Sciatic nerve (tissue), 2 donors: ENCODE data around the gene CMTM8. TPM values are rescaled to one million over a fixed set of nuclear protein-coding genes. Genes with fewer than 3 reads are reported as not detected.
"Not testable (repeated sequence)": the region's sequence is repeated elsewhere in the genome, so short reads cannot be mapped to it uniquely, and the experiment has no call there.

Experiments used
- ATAC-seq: fragments of 200-7000 bp; cut with Tn5 transposase; one replicate; pipeline ENCODE4 v1.9.1; 2020; ENCODE audit warnings: mild to moderate bottlenecking, moderate library complexity
- DNase-seq: peaks from one replicate; pipeline ENCODE4 v3.0.0-alpha.2; 2020; ENCODE audit warnings: low spot score
- intact Hi-C: fragments of 100-400 bp; cut with DNase I; formaldehyde crosslinking; loops from one replicate; pipeline ENCODE4 v1.14.2; 2022
- total RNA-seq: library from RNA; stranded (reverse); fragmentation: NEBNext Ultra II Directional; extraction: Animal tissue kit (Norgen Biotek cat#: 25700); gene quantifications from one replicate; pipeline ENCODE4 v1.2.1, GENCODE V29; 2021
- donor health status: DM: no; HTN: no; CAD: no.
- donor health status: DM: no; HTN: no; CAD: no.

CMTM8 gene, protein sequence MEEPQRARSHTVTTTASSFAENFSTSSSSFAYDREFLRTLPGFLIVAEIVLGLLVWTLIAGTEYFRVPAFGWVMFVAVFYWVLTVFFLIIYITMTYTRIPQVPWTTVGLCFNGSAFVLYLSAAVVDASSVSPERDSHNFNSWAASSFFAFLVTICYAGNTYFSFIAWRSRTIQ
- total RNA-seq: 7.6 TPM

- peak; percentile 65 for DNase-seq
These were observed at the start of gene CMTM8 for GRCh38 chr3:32238453-32239306. CMTM8 (plus strand) TSS chr3:32238680; CDS start chr3:32238973, 293 bp downstream.

GRCh38 chr3:32189693-32190092, 48.8 kb upstream of the CMTM8 start:
- no peak for ATAC-seq

More at GRCh38 chr3:32238453-32239306, at the start of gene CMTM8:
- peak; percentile 79 for ATAC-seq
- intact Hi-C loops: no loop called here

GRCh38 chr3:32190556-32190955, 47.9 kb upstream of the CMTM8 start:
- intact Hi-C loops, DNase-seq, ATAC-seq: not testable (repeated sequence)

More at GRCh38 chr3:32189693-32190092, 48.8 kb upstream of the CMTM8 start:
- intact Hi-C loops: no loop called here
- DNase-seq: no peak

GRCh38 chr3:32193101-32193500, 45.4 kb upstream of the CMTM8 start:
- DNase-seq: no peak
- ATAC-seq: no peak
- intact Hi-C loops: no loop called here

- intact Hi-C loops: no loop called here
- ATAC-seq (no peak), DNase-seq (no peak)
These were observed 43.8 kb upstream of the CMTM8 start for GRCh38 chr3:32194653-32195052.

GRCh38 chr3:32195995-32196540, 42.4 kb upstream of the CMTM8 start:
- ATAC-seq (no peak), DNase-seq (no peak)
- intact Hi-C loops: no loop called here

DNA sequence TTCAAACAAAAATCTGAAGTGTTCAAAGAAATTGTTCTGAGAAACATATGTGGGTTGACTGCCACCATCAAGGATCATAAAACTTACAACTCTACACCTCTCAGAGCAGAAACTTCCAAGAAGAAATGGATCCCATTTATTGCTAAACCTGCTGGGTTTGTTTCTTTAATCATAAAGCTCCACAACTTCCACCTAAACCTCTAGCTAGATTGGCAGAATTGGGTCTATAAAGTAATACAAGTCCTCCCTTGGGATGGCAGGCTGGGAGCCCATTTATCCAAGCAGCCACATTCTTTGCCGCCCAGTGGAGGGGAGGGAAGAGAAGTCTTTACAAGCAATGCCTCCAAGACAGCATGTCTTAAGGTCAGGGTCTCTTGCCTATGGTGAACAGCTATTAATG, 40.5 kb upstream of the CMTM8 start:
- no peak for DNase-seq
- no peak for ATAC-seq
- intact Hi-C loops: no loop called here

DNA sequence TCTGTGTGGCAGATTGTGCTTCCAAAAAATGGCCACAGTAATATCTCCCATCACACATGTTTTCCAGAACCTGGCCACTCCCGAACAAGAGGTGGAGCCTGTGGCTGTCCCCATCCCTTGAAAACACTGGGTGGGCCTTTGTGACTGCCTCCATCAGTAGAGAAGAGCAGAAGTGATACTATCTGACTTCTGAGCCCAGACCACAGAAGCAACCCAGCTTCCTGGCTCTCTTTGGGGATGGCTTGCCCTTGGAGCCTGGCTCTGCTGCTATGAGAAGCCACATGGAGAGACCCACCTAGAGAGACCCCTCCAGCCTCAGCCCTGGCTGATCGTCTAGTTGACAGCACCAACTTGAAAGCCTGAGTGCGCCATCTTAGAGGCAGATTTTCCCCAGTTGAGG, 39.8 kb upstream of the CMTM8 start:
- no peak for DNase-seq
- no peak for ATAC-seq
- intact Hi-C loops: no loop called here

DNA sequence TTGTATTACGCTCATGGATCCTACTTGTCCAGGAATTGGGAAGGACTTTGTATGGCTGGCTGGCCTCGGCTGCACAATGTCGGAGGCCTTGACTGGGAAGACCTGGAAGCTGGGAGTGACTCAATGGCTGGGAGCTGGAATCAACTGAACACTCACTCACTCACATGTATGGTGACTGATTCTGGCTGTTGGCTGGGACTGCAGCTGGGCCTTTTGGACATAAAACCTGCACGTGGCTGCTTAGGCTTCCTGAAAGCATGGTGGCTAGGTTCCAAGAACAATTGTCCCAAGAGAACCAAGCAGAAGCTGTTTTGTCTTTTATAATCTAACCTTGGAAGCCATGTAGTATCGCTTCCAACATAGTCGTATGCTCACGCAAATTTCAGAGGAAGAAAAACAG, 38.0 kb upstream of the CMTM8 start:
- ATAC-seq: peak; percentile 92
- DNase-seq: peak; percentile 76
- intact Hi-C loops: no loop called here

GRCh38 chr3:32200992-32201758, 37.3 kb upstream of the CMTM8 start:
- ATAC-seq (peak; percentile 93), DNase-seq (no peak)
- intact Hi-C loops: no loop called here

- no peak for DNase-seq
- ATAC-seq: peak; percentile 38
- intact Hi-C loops: no loop called here
These were observed 36.0 kb upstream of the CMTM8 start for GRCh38 chr3:32202496-32202895.

GRCh38 chr3:32203854-32204253, 34.6 kb upstream of the CMTM8 start:
- DNase-seq (no peak), ATAC-seq (no peak)
- intact Hi-C loops: no loop called here

- ATAC-seq: no peak
- DNase-seq: no peak
- intact Hi-C loops: no loop called here
These were observed 30.0 kb upstream of the CMTM8 start for GRCh38 chr3:32208447-32208846.

DNA sequence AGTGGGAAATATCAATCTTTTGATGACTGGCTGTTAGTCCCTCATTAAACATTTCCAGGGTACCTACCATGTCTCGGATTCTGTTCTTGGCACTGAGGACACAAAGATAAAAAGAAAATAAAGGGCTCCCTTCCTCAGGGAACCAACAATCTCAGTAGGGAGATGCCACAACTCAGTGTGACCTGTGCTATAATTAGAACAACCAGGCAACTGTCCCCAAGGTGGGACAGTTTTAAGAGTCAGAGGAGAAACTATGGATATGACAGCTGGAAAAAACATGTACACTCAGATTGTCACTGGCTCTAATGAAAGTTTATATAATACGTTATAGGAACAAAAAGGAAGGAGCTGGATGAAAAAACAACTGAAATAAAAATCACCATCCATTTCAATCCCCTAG, 23.3 kb upstream of the CMTM8 start:
- DNase-seq (no peak), ATAC-seq (no peak)
- intact Hi-C loops: no loop called here

DNA sequence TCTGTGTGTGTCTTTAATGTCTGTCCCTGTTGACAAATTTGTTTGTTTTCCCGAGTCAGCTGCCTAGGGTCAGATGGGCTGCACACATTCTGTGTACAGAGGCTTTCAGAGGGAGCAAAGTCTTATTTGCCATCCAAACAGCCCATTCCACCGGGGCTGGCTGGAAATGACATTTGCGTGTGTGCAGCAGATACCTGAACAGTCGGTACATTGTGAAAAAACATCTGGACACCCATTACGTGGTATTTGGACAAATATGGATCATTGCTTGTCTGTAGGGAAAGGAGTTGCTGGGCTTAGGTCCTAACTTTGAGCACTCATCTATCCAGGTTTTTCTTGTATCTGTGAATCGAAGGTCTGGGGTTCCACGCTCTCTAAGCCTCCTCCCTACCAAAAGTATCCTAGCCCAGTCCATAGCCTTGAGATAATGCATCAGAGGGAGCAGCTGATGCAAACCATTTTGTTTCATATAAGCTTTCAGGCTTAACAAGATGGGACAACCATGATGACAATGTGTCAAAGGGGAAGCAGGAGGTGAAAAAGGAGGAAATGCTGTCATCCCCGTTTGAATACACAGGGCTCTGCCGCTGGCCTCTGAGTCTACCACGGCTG, 22.2 kb upstream of the CMTM8 start:
- DNase-seq: no peak
- no peak for ATAC-seq
- intact Hi-C loops: no loop called here

- ATAC-seq (no peak), DNase-seq (no peak)
- intact Hi-C loops: no loop called here
These were observed 21.1 kb upstream of the CMTM8 start for GRCh38 chr3:32217339-32217738.

DNA sequence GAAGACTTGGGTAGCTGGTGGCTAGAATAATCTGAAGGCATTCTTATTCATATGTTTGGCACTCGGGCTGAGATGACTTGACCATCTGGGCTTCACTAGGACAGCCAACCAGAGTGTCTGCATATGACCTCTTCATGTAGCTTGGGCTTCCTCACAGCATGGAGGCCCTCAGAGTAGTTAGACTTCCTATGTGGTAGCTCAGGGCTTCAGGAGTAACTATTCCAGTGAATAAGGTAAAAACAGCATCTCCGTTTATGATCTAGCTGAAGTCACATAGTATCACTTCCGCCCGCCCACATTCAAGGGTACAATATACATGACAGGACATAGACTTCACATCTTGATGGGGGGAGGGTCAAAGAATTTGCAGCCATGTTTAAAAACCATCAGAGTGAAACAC, 18.9 kb upstream of the CMTM8 start:
- intact Hi-C loops: no loop called here

DNA sequence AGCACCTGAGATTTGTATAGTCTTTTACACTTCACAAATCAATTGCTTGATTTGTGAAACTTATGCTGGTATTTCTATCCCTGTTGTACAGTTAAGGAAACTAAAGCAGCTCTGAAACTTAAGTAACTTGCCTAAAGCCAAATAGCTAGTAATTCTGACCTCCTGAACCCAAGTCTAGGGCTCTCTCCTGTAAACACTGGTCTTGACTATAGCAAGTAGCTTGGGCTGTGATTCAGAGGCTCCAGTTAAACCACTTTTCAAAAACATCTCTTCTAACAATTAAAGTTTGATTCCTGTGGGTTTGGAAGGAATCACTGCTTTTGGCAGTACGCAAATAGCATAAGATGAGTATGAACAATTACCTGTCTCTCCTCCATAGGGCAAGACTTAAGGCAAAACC, 18.5 kb upstream of the CMTM8 start:
- DNase-seq (no peak), ATAC-seq (no peak)
- intact Hi-C loops: no loop called here

More for the DNA sequence above, 18.9 kb upstream of the CMTM8 start:
- DNase-seq (no peak), ATAC-seq (no peak)

DNA sequence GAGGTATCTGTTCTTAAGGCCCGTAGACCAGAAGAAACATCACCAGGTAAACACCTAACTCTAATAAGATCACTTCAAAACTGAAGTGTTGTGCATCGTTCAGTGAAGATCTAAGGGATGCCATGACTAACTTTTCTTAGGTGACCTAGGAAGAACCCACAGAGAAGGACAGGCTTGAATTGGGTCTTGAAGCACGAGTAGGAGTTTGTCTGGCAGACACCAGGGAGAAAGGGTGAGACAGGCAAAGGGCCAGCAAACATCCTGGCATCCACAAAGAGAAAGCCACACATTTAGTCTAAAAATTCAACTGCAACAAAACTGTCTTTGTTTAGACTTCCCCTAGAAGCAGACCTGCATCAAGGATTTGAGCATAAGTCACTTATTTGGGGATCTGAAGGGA, 15.5 kb upstream of the CMTM8 start:
- intact Hi-C loops: no loop called here
- DNase-seq (no peak), ATAC-seq (no peak)
